SU-DHL-6 (cell line): Measurements from ENCODE around the gene LIPA.

ENCODE experiments used
- H2AFZ ChIP-seq: fragments of 200-600 bp; sonication (generic); 2 replicates; pipeline ENCODE4 v1.6.1; 2014; ENCODE audit warnings: low read depth, mild to moderate bottlenecking, moderate library complexity, mixed read lengths, antibody characterized with exemption, low read length; ENCODE audit not compliant: severe bottlenecking
- H3F3A ChIP-seq: fragments of 200-600 bp; shearing (Covaris generic); 2 replicates; pipeline ENCODE4 v1.6.0; 2016; ENCODE audit warnings: antibody characterized with exemption, mild to moderate bottlenecking; ENCODE audit not compliant: insufficient read depth
- H3K27ac ChIP-seq: fragments of 200-600 bp; sonication (generic); 2 replicates; pipeline ENCODE4 v1.5.1; 2016; ENCODE audit warnings: low read depth, mild to moderate bottlenecking, low read length, moderate library complexity, mixed read lengths
- H3K27me3 ChIP-seq: fragments of 200-600 bp; sonication (generic), shearing (Covaris generic); 2 replicates; pipeline ENCODE4 v1.6.0; 2014; ENCODE audit warnings: mild to moderate bottlenecking, low read length
- H3K36me3 ChIP-seq: fragments of 200-600 bp; sonication (generic); 2 replicates; pipeline ENCODE4 v1.6.1; 2014; ENCODE audit warnings: mild to moderate bottlenecking, low read length, mixed read lengths
- H3K4me2 ChIP-seq: fragments of 300-600, 200-600 bp; shearing (Covaris generic), sonication (generic); 2 replicates; pipeline ENCODE4 v1.6.0; 2014; ENCODE audit warnings: low read length, low read depth, mild to moderate bottlenecking; ENCODE audit not compliant: poor library complexity, severe bottlenecking
- H3K4me3 ChIP-seq: fragments of 200-600 bp; sonication (generic); 2 replicates; pipeline ENCODE4 v1.5.1; 2014; ENCODE audit warnings: antibody characterized with exemption, low read length, mild to moderate bottlenecking, mixed read lengths; ENCODE audit not compliant: insufficient read depth, poor library complexity, severe bottlenecking
- H3K79me2 ChIP-seq: fragments of 200-600 bp; sonication (generic); 2 replicates; pipeline ENCODE4 v1.6.1; 2014; ENCODE audit warnings: mild to moderate bottlenecking, low read length, moderate library complexity; ENCODE audit not compliant: insufficient read depth
- H3K9ac ChIP-seq: fragments of 200-600 bp; sonication (generic); 2 replicates; pipeline ENCODE4 v1.7.0; 2014; ENCODE audit warnings: mild to moderate bottlenecking, low read length
- H3K9me2 ChIP-seq: fragments of 200-600 bp; sonication (generic); replicated peaks from 2 replicates; pipeline ENCODE4 v1.6.1; 2014; ENCODE audit warnings: low read length; ENCODE audit not compliant: insufficient read depth
- H3K9me3 ChIP-seq: fragments of 200-600 bp; sonication (generic); 2 replicates; pipeline ENCODE4 v1.6.1; 2014; ENCODE audit warnings: low read length, mixed read lengths; ENCODE audit not compliant: insufficient read depth
- H4K20me1 ChIP-seq: fragments of 200-600 bp; sonication (generic); 2 replicates; pipeline ENCODE4 v1.6.1; 2014; ENCODE audit warnings: low read depth, mild to moderate bottlenecking, antibody characterized with exemption, low read length, moderate library complexity, mixed read lengths
- EZH2phosphoT487 ChIP-seq: fragments of 200-600 bp; sonication (generic), shearing (Covaris generic); conservative IDR thresholded peaks from 2 replicates; pipeline ENCODE4 v1.6.1; 2018; ENCODE audit warnings: mild to moderate bottlenecking, antibody characterized with exemption, low read length, moderate library complexity, mixed read lengths
- TF ChIP-seq, protein P1 (sequence below): fragments of 200-600 bp; sonication (generic); IDR thresholded peaks from one replicate; pipeline ENCODE4 v1.5.1; 2017; ENCODE audit warnings: antibody characterized with exemption, mild to moderate bottlenecking, low read length, moderate library complexity; ENCODE audit not compliant: insufficient read depth, poor library complexity, severe bottlenecking

Gene LIPA

DNA sequence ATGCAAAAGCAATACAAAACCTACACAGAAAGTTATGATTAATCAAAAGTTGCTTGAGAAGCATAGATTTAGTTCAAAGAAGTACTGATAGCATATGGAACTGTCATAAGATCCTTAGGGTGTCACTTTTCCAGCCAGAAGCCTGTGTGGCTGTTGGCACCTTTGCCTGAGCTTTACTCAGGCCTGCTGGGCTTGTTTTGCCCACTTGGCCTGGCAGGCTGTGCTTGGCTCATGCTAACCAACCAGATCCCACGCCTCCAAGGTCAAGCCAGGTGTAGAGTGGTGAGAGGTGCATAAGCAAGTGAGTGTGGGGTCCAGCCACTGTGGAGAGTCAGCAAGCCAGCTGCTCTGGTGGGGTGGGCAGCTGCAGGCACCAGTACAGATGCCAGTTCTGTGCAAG, 12.0 kb upstream of the LIPA start:
- Histone ChIP-seq H3K27ac (no peak overlapping the region), H3K9ac (no peak overlapping the region), H3K9me2 (no peaks in the 10 kb centered on the region), H2AFZ (no peak overlapping the region), H3K79me2 (no peaks in the 10 kb centered on the region), H3K27me3 (no peaks in the 10 kb centered on the region), H3K4me2 (no peak overlapping the region), H4K20me1 (no peaks in the 10 kb centered on the region), H3K9me3 (peaks cover 11% of the 10 kb centered on the region; the same call in 1 of the 2 replicates), H3K4me3 (no peak overlapping the region), H3F3A (no peaks in the 10 kb centered on the region), H3K36me3 (no peaks in the 10 kb centered on the region)
- TF ChIP-seq, protein P1, sequence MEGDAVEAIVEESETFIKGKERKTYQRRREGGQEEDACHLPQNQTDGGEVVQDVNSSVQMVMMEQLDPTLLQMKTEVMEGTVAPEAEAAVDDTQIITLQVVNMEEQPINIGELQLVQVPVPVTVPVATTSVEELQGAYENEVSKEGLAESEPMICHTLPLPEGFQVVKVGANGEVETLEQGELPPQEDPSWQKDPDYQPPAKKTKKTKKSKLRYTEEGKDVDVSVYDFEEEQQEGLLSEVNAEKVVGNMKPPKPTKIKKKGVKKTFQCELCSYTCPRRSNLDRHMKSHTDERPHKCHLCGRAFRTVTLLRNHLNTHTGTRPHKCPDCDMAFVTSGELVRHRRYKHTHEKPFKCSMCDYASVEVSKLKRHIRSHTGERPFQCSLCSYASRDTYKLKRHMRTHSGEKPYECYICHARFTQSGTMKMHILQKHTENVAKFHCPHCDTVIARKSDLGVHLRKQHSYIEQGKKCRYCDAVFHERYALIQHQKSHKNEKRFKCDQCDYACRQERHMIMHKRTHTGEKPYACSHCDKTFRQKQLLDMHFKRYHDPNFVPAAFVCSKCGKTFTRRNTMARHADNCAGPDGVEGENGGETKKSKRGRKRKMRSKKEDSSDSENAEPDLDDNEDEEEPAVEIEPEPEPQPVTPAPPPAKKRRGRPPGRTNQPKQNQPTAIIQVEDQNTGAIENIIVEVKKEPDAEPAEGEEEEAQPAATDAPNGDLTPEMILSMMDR, result no peak
- TF ChIP-seq EZH2phosphoT487, result no peak

DNA sequence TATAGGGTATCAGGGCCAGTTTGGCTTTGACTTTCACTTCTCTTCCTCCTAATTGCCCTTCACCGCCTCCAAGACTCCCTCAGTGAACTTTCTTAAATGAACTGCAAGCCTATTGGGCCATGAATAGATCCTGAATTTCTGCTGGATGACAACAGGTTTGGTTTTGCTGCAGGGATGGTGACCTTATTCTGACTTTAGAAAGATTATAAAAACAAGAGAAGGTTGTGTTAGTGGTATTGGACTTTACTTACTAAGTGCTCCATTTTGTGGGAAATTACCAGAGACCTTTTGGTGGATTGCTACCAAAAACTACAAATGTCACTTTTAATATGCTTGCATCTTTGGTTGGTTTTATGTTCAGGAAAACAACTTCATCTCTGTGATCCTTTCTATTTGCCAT, 11.5 kb upstream of the LIPA start:
- H3K4me3 ChIP-seq, result no peak overlapping the region
- no peaks in the 10 kb centered on the region for H3K27me3 ChIP-seq
- no peak overlapping the region for H3K9ac ChIP-seq
- no peak overlapping the region for H2AFZ ChIP-seq
- no peak overlapping the region for H3K27ac ChIP-seq
- H4K20me1 ChIP-seq, result no peaks in the 10 kb centered on the region
- no peak overlapping the region for H3K4me2 ChIP-seq
- H3K36me3 ChIP-seq, result no peaks in the 10 kb centered on the region
- H3F3A ChIP-seq, result no peaks in the 10 kb centered on the region
- TF ChIP-seq EZH2phosphoT487, result no peak
- TF ChIP-seq, protein P1, result no peak
- no peaks in the 10 kb centered on the region for H3K9me2 ChIP-seq
- H3K79me2 ChIP-seq, result no peaks in the 10 kb centered on the region
- peaks cover 11% of the 10 kb centered on the region; the same call in 1 of the 2 replicates for H3K9me3 ChIP-seq

DNA sequence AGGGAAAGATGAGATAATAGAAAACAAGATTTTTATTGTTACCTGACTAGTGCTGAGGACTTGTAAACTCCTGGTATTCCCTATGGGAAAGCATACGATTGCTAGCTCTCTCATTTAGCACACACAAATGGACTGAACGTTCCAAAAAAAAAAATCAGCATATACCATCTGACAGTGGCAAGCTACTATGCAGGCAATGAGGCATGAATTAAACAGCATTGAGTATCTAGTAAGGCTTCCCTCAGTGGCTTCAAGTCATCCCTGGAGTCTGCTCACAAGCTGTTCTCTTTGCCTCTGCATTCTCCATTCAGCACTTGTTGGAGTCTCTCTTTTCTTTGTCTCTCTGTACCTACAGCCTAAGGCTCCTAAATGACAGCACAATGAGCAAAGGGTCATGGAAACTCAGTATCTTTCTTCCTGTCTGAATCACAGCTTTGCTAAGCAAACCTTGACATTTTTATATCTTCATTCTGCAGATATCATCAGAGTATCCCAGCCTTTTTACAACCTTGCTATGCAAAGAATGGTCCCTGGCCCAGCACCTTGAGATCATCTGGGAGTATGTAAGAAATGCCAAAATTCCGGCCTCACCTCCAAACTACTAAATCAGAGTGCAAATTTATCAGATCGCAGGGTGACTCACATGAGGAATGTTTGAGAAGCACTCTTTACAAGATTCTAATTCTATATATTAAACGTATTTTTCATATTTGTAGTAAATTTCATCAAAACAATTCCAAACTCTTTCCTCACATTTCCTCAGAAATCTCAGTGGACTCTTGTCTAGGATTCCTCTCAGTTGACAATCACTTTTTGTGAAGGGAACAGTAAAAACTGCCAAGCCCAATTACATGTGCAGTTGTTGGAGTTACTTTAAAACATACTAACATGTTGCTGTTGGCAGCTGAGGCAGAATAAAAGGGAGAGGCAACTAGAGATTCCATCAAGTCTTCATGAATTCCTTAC, 10.8 kb upstream of the LIPA start:
- TF ChIP-seq EZH2phosphoT487, result no peak
- TF ChIP-seq, protein P1, result no peak
- peaks cover 11% of the 10 kb centered on the region; the same call in 1 of the 2 replicates for H3K9me3 ChIP-seq
- no peak overlapping the region for H3K4me3 ChIP-seq
- H4K20me1 ChIP-seq, result no peaks in the 10 kb centered on the region
- no peak overlapping the region for H3K9ac ChIP-seq
- no peaks in the 10 kb centered on the region for H3F3A ChIP-seq
- H3K9me2 ChIP-seq, result no peaks in the 10 kb centered on the region
- no peaks in the 10 kb centered on the region for H3K36me3 ChIP-seq
- H3K27me3 ChIP-seq, result no peaks in the 10 kb centered on the region
- H3K27ac ChIP-seq, result no peak overlapping the region
- H2AFZ ChIP-seq, result no peak overlapping the region
- no peaks in the 10 kb centered on the region for H3K79me2 ChIP-seq
- H3K4me2 ChIP-seq, result no peak overlapping the region
